WTC11 (cell line): ENCODE measurements around the gene PHACTR3. TPM values are rescaled to one million over a fixed set of nuclear protein-coding genes. Genes with fewer than 3 reads are reported as not detected.

Experiments
- ATAC-seq: fragments of 200-7000 bp; cut with Tn5 transposase; 2 replicates; pipeline ENCODE4 v1.10.0; 2021; ENCODE audit warnings: mild to moderate bottlenecking, moderate library complexity
- CTCF ChIA-PET: fragments of 300-600 bp; sonication (Branson Sonifier 250); formaldehyde crosslinking; loops from one replicate; lab custom pipeline; 2021; ENCODE audit warnings: antibody characterized with exemption; lab: Charles Lee
- POLR2A ChIA-PET: fragments of 350-600 bp; sonication (Branson Sonifier 250); formaldehyde crosslinking; loops from one replicate; lab custom pipeline; 2021; ENCODE audit warnings: antibody characterized with exemption; lab: Charles Lee
- DNase-seq: peaks from one replicate; pipeline ENCODE4 v3.0.0; 2021; ENCODE audit warnings: low spot score
- H3K27ac Mint-ChIP-seq: 2 replicates; pipeline ENCODE4 v1.8.0; 2021; ENCODE audit warnings: mixed read lengths
- H3K27me3 Mint-ChIP-seq: 2 replicates; pipeline ENCODE4 v1.8.0; 2021; ENCODE audit warnings: low read depth, mild to moderate bottlenecking, moderate library complexity, mixed read lengths
- H3K36me3 Mint-ChIP-seq: 2 replicates; pipeline ENCODE4 v1.8.0; 2021; ENCODE audit warnings: mixed read lengths
- H3K4me1 Mint-ChIP-seq: 2 replicates; pipeline ENCODE4 v1.8.0; 2022; ENCODE audit warnings: mixed read lengths
- H3K4me3 Mint-ChIP-seq: 2 replicates; pipeline ENCODE4 v1.8.0; 2021; ENCODE audit warnings: mild to moderate bottlenecking, moderate library complexity, mixed read lengths
- H3K9me3 Mint-ChIP-seq: 2 replicates; pipeline ENCODE4 v1.8.0; 2021; ENCODE audit warnings: mixed read lengths
- AR ChIP-seq: fragments of 250-450 bp; sonication (Bioruptor Pico); IDR thresholded peaks from 2 replicates; pipeline ENCODE4 v1.9.0; 2021; ENCODE audit warnings: mild to moderate bottlenecking
- ATF3 ChIP-seq: sonication (generic); formaldehyde crosslinking; conservative IDR thresholded peaks from 2 replicates; pipeline ENCODE4 v1.8.1; 2022; ENCODE audit warnings: mild to moderate bottlenecking, missing genetic modification reagents
- CBFB ChIP-seq: sonication (generic); formaldehyde crosslinking; IDR thresholded peaks from 2 replicates; pipeline ENCODE4 v1.8.1; 2022; ENCODE audit warnings: mild to moderate bottlenecking, low read depth, missing genetic modification reagents
- CREM ChIP-seq: sonication (generic); formaldehyde crosslinking; IDR thresholded peaks from 2 replicates; pipeline ENCODE4 v1.8.1; 2022; ENCODE audit warnings: mild to moderate bottlenecking, missing genetic modification reagents, moderate library complexity
- ELF4 ChIP-seq: sonication (generic); formaldehyde crosslinking; IDR thresholded peaks from 2 replicates; pipeline ENCODE4 v1.8.1; 2022; ENCODE audit warnings: low read depth, mild to moderate bottlenecking, moderate library complexity, missing genetic modification reagents
- EMX1 ChIP-seq: fragments of 250-450 bp; sonication (Bioruptor Pico); IDR thresholded peaks from 2 replicates; pipeline ENCODE4 v1.8.0; 2021; ENCODE audit warnings: mild to moderate bottlenecking
- HMGA2 ChIP-seq: fragments of 250-450 bp; sonication (Bioruptor Pico); IDR thresholded peaks from 2 replicates; pipeline ENCODE4 v1.4.0; 2021; ENCODE audit warnings: mild to moderate bottlenecking, moderate library complexity
- IRF2 ChIP-seq: sonication (generic); formaldehyde crosslinking; IDR thresholded peaks from 2 replicates; pipeline ENCODE4 v1.8.0; 2022; ENCODE audit warnings: low read depth, missing genetic modification reagents, borderline replicate concordance
- JUN ChIP-seq: sonication (generic); formaldehyde crosslinking; IDR thresholded peaks from 2 replicates; pipeline ENCODE4 v1.8.0; 2023; ENCODE audit warnings: mild to moderate bottlenecking, missing genetic modification reagents
- KAT7 ChIP-seq: sonication (generic); formaldehyde crosslinking; IDR thresholded peaks from 2 replicates; pipeline ENCODE4 v1.8.1; 2023; ENCODE audit warnings: missing genetic modification reagents, mild to moderate bottlenecking, borderline replicate concordance
- NFATC4 ChIP-seq: fragments of 250-450 bp; sonication (Bioruptor Pico); IDR thresholded peaks from 2 replicates; pipeline ENCODE4 v1.9.0; 2021; ENCODE audit warnings: mild to moderate bottlenecking
- NR1H2 ChIP-seq: sonication (generic); formaldehyde crosslinking; IDR thresholded peaks from 2 replicates; pipeline ENCODE4 v1.9.0; 2021; ENCODE audit warnings: mild to moderate bottlenecking, moderate library complexity, missing genetic modification reagents
- SMAD3 ChIP-seq: sonication (generic); formaldehyde crosslinking; IDR thresholded peaks from 2 replicates; pipeline ENCODE4 v1.8.0; 2022; ENCODE audit warnings: missing genetic modification reagents, mild to moderate bottlenecking, borderline replicate concordance
- USF1 ChIP-seq: sonication (generic); formaldehyde crosslinking; IDR thresholded peaks from 2 replicates; pipeline ENCODE4 v1.8.0; 2022; ENCODE audit warnings: mild to moderate bottlenecking, missing genetic modification reagents
- ZBTB21 ChIP-seq: sonication (generic); formaldehyde crosslinking; IDR thresholded peaks from 2 replicates; pipeline ENCODE4 v1.8.1; 2023; ENCODE audit warnings: mild to moderate bottlenecking, missing genetic modification reagents, borderline replicate concordance
- ZNF121 ChIP-seq: sonication (generic); formaldehyde crosslinking; IDR thresholded peaks from 2 replicates; pipeline ENCODE4 v1.8.0; 2023; ENCODE audit warnings: missing genetic modification reagents
- ZNF263 ChIP-seq: sonication (generic); formaldehyde crosslinking; IDR thresholded peaks from 2 replicates; pipeline ENCODE4 v1.8.1; 2022; ENCODE audit warnings: low read depth, mild to moderate bottlenecking, moderate library complexity, missing genetic modification reagents
- ZNF416 ChIP-seq: fragments of 250-450 bp; sonication (Bioruptor Pico); IDR thresholded peaks from 2 replicates; pipeline ENCODE4 v1.9.0; 2021; ENCODE audit warnings: mild to moderate bottlenecking, inconsistent platforms
- ZNF512 ChIP-seq: sonication (generic); formaldehyde crosslinking; IDR thresholded peaks from 2 replicates; pipeline ENCODE4 v1.8.1; 2022; ENCODE audit warnings: missing genetic modification reagents, borderline replicate concordance
- total RNA-seq: library from RNA; stranded (reverse); gene quantifications from 3 replicates; pipeline ENCODE4 v1.2.3, GENCODE V29; 2021
- TF ChIP-seq, protein P1 (sequence below): sonication (generic); formaldehyde crosslinking; IDR thresholded peaks from 2 replicates; pipeline ENCODE4 v1.8.1; 2022; ENCODE audit warnings: mild to moderate bottlenecking, missing genetic modification reagents, moderate library complexity, borderline replicate concordance
- TF ChIP-seq, protein P2 (sequence below): sonication (generic); formaldehyde crosslinking; IDR thresholded peaks from 2 replicates; pipeline ENCODE4 v1.8.1; 2022; ENCODE audit warnings: low read depth, missing genetic modification reagents, borderline replicate concordance
- TF ChIP-seq, protein P3 (sequence below): sonication (generic); formaldehyde crosslinking; IDR thresholded peaks from 2 replicates; pipeline ENCODE4 v1.8.0; 2023; ENCODE audit warnings: mild to moderate bottlenecking, missing genetic modification reagents
- TF ChIP-seq, protein P4 (sequence below): fragments of 200-600 bp; IDR thresholded peaks from 2 replicates; pipeline ENCODE4 v1.8.0; 2022; ENCODE audit warnings: antibody characterized with exemption

The PHACTR3 gene
- total RNA-seq, 1 experiment from 2014 or later: 0.28 TPM

- TF ChIP-seq, protein P1, sequence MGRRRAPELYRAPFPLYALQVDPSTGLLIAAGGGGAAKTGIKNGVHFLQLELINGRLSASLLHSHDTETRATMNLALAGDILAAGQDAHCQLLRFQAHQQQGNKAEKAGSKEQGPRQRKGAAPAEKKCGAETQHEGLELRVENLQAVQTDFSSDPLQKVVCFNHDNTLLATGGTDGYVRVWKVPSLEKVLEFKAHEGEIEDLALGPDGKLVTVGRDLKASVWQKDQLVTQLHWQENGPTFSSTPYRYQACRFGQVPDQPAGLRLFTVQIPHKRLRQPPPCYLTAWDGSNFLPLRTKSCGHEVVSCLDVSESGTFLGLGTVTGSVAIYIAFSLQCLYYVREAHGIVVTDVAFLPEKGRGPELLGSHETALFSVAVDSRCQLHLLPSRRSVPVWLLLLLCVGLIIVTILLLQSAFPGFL (CRISPR knock-in tag): no peak
- TF ChIP-seq CREM (CRISPR knock-in tag) (no peak), ZBTB21 (CRISPR knock-in tag) (no peak), ELF4 (CRISPR knock-in tag) (no peak), SMAD3 (CRISPR knock-in tag) (no peak), AR (CRISPR knock-in tag) (no peak), NR1H2 (CRISPR knock-in tag) (no peak), EMX1 (no peak)
Measured at GRCh38 chr20:59688356-59688755, 84.0 kb downstream of the PHACTR3 start (continued).

- H3K9me3 Mint-ChIP-seq: peaks cover 16% of the 10 kb centered on the region
- no peaks in the 10 kb centered on the region for H3K4me1 Mint-ChIP-seq
- ATAC-seq (no peak), DNase-seq (no peak)
- ChIA-PET POLR2A (no interaction called here), CTCF (no interaction called here)
- H3K4me3 Mint-ChIP-seq: no peak overlapping the region
- H3K27ac Mint-ChIP-seq: no peak overlapping the region
- H3K27me3 Mint-ChIP-seq: peaks cover 25% of the 10 kb centered on the region
- no peaks in the 10 kb centered on the region for H3K36me3 Mint-ChIP-seq
- TF ChIP-seq, protein P2, sequence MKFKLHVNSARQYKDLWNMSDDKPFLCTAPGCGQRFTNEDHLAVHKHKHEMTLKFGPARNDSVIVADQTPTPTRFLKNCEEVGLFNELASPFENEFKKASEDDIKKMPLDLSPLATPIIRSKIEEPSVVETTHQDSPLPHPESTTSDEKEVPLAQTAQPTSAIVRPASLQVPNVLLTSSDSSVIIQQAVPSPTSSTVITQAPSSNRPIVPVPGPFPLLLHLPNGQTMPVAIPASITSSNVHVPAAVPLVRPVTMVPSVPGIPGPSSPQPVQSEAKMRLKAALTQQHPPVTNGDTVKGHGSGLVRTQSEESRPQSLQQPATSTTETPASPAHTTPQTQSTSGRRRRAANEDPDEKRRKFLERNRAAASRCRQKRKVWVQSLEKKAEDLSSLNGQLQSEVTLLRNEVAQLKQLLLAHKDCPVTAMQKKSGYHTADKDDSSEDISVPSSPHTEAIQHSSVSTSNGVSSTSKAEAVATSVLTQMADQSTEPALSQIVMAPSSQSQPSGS (CRISPR knock-in tag): no peak
- TF ChIP-seq ZNF512 (CRISPR knock-in tag) (no peak), ZNF416 (CRISPR knock-in tag) (no peak), HMGA2 (CRISPR knock-in tag) (no peak), EMX1 (no peak), IRF2 (no peak), ZNF263 (CRISPR knock-in tag) (no peak), ZNF121 (CRISPR knock-in tag) (no peak), KAT7 (CRISPR knock-in tag) (no peak), NFATC4 (no peak), ATF3 (no peak), USF1 (CRISPR knock-in tag) (no peak), CBFB (CRISPR knock-in tag) (no peak), JUN (CRISPR knock-in tag) (no peak)
- TF ChIP-seq, protein P3, sequence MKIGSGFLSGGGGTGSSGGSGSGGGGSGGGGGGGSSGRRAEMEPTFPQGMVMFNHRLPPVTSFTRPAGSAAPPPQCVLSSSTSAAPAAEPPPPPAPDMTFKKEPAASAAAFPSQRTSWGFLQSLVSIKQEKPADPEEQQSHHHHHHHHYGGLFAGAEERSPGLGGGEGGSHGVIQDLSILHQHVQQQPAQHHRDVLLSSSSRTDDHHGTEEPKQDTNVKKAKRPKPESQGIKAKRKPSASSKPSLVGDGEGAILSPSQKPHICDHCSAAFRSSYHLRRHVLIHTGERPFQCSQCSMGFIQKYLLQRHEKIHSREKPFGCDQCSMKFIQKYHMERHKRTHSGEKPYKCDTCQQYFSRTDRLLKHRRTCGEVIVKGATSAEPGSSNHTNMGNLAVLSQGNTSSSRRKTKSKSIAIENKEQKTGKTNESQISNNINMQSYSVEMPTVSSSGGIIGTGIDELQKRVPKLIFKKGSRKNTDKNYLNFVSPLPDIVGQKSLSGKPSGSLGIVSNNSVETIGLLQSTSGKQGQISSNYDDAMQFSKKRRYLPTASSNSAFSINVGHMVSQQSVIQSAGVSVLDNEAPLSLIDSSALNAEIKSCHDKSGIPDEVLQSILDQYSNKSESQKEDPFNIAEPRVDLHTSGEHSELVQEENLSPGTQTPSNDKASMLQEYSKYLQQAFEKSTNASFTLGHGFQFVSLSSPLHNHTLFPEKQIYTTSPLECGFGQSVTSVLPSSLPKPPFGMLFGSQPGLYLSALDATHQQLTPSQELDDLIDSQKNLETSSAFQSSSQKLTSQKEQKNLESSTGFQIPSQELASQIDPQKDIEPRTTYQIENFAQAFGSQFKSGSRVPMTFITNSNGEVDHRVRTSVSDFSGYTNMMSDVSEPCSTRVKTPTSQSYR: no peak
- TF ChIP-seq, protein P1 (CRISPR knock-in tag): no peak
- TF ChIP-seq, protein P4, sequence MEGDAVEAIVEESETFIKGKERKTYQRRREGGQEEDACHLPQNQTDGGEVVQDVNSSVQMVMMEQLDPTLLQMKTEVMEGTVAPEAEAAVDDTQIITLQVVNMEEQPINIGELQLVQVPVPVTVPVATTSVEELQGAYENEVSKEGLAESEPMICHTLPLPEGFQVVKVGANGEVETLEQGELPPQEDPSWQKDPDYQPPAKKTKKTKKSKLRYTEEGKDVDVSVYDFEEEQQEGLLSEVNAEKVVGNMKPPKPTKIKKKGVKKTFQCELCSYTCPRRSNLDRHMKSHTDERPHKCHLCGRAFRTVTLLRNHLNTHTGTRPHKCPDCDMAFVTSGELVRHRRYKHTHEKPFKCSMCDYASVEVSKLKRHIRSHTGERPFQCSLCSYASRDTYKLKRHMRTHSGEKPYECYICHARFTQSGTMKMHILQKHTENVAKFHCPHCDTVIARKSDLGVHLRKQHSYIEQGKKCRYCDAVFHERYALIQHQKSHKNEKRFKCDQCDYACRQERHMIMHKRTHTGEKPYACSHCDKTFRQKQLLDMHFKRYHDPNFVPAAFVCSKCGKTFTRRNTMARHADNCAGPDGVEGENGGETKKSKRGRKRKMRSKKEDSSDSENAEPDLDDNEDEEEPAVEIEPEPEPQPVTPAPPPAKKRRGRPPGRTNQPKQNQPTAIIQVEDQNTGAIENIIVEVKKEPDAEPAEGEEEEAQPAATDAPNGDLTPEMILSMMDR: no peak
Measured at GRCh38 chr20:59688999-59689398, 84.7 kb downstream of the PHACTR3 start.
